GM12892 (cell line): ENCODE measurements around the gene DDX10.

Experiments used
- DNase-seq: peaks from one replicate; pipeline ENCODE4 v3.0.0; 2011; ENCODE audit not compliant: insufficient read length
- FAIRE-seq: peaks from 2 replicates; lab custom pipeline; 2011; peaks lifted over from hg19 to GRCh38; lab: Jason Lieb, UNC
- POLR2A ChIP-seq: IDR thresholded peaks from 2 replicates; pipeline ENCODE4 v1.6.1; 2011; ENCODE audit warnings: low read depth, low read length, control low read depth
- POLR2AphosphoS5 ChIP-seq: IDR thresholded peaks from 2 replicates; pipeline ENCODE4 v1.6.1; 2011; ENCODE audit warnings: low read depth, low read length, control low read depth
- TAF1 ChIP-seq: IDR thresholded peaks from 2 replicates; pipeline ENCODE4 v1.6.1; 2011; ENCODE audit warnings: low read depth, mild to moderate bottlenecking, control low read depth, low read length, borderline replicate concordance

DDX10 gene

DNA sequence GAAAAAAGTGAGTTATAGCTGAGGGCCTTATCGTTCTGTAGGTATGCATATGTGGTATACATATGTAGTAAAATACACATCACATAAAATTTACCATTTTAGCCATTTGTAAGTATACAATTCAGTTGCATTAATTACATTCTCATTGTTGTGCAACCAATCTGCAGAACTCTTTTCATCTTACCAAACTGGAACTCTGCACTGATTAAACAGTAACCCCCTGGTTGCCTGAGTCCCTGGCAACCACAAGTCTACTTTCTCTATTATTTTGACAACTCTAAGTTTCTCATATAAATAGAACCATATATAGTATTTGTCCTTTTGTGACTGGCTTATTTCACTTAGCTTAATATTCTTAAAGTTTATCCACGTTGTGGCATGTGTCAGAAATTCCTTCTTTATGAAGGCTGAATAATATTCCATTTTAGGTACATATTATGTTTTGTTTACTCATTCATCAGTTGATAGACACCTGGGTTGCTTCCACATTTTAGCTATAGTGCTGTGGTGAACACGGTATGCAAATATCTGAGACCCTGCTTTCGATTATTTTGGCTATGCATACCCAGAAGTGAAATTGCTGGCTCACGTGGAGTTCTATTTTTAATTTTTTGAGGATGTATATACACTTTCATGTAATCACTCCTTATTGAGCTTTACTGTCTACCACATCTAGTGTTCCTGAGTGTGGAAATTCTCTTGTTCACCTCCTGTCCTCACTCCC, 1.6 kb upstream of the DDX10 start:
- TF ChIP-seq POLR2AphosphoS5 (no peak), TAF1 (no peak), POLR2A (no peak)
- FAIRE-seq (peak; percentile 85), DNase-seq (no peak)

DNA sequence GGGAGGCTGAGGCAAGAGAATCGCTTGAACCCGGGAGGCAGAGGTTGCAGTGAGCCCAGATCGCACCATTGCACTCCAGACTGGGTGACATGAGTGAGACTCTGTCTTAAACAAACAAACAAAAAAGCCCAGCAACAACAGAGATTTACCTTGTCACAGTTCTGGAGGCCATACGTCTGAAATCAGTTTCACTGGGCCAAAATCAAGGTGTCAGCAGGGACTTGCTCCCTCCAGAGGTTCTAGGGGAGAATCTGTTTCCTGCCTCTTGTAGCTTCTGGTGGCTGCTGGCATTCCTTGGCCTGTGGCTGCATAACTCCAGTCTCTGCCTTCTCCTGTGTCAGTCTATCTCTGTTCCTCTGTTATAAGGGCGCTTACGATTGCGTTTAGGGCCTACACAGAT, 1.5 kb downstream of the DDX10 start:
- peak; percentile 21 for FAIRE-seq
- TF ChIP-seq POLR2AphosphoS5, result no peak
- TF ChIP-seq TAF1, result no peak
- TF ChIP-seq POLR2A, result no peak
- DNase-seq, result no peak

DNA sequence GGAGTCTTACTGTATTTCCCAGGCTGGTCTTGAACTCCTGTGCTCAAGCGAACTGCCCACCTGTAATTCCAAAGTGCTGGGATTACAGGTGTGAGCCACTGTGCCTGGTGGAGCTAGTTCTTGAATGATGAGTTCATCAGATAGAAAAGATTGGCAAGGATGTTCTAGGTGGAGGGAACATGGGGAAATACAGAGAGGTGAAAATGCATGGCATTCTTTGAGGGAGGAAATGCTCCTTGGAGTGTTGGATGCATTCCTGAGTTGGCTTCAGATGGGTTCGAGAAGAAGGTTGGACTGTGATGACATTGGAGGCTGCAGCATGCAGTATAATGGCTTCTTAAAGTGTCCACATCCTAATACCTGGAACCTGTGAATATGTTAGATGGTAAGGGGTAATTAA, 4.4 kb downstream of the DDX10 start:
- TF ChIP-seq POLR2AphosphoS5, result no peak
- TF ChIP-seq POLR2A, result no peak
- no peak for TF ChIP-seq TAF1
- DNase-seq (no peak), FAIRE-seq (no peak)

DNA sequence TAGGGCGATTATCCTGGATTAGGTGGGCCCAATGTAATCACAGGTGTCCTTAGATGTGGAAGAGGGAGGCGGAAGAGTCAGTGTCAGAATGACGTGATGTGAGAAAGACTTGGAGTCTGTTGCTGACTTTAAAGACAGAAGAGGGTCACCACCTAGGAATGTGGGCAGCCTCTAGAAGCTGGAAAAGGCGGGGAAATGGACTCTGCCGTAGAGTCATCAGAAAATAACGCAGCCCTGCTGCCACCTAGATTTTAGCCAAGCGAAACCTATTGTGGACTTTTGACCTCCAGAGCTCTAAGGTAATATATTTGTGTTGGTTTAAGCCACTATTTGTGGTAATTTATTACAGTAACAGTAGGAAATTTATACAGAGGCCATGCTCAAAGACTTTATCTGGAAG, 4.8 kb downstream of the DDX10 start:
- FAIRE-seq (no peak), DNase-seq (no peak)
- no peak for TF ChIP-seq TAF1
- no peak for TF ChIP-seq POLR2AphosphoS5
- TF ChIP-seq POLR2A, result no peak

DNA sequence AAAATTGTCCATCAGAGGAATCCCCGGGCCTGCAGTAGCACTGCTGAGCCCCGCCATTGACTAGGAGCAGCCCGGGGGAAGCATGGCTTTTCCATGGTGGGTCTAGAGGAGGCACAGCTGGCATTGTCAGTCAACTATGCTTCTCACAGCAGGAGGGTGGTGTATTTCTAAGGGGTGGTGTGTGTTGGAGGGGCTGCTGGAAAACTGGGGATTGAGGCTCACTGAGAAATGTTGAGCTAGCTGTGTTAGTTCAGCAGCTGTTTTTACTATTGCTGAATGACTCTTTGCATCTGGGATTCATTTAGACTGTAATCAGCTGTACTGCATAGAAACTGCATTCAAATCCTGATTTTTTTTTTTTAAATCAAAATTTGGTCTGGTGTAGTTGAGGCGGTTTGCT, 5.6 kb downstream of the DDX10 start:
- TF ChIP-seq POLR2AphosphoS5 (no peak), POLR2A (no peak), TAF1 (no peak)
- DNase-seq, result no peak
- FAIRE-seq, result no peak

DNA sequence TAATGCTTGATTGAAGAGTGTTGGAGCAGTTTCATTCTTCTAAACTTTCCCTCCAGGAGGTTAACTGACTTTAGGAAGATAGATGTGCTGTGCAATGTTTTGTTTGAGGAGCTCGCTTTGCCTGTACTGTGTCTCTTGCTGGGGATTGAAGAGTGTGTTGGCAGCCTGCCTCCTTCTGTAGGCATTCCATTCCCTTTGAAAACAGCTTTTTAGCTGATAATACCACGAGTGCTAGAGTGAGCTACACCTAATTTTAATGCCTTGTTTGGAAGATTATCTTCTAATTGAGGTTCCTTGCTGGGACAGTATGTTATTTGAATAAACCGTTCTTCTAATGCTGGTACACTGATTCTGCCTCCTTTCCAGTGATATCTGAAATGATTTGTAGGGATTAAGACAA, 7.2 kb downstream of the DDX10 start:
- FAIRE-seq (peak; percentile 33), DNase-seq (no peak)
- TF ChIP-seq POLR2AphosphoS5, result no peak
- TF ChIP-seq TAF1, result no peak

DNA sequence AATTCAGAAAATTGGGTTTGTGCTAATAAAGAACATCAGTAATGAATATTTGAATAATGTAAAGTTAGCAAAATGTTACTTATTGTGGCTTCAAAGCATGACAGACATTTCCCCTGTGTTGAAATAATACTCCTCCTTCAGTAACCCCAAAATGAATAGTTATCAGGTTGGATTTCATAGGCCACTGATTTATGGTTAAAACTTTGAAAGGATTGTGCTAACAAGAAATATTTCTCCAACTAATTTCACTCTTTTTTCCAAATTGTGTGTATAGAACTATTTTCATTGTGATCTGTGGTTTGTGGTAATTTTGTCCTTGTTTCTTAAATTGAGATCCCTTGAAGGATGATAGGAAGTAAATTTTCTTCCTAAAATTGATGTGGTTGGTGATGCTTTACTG, 7.9 kb downstream of the DDX10 start:
- FAIRE-seq (no peak), DNase-seq (no peak)
- TF ChIP-seq POLR2A (no peak), POLR2AphosphoS5 (no peak), TAF1 (no peak)

DNA sequence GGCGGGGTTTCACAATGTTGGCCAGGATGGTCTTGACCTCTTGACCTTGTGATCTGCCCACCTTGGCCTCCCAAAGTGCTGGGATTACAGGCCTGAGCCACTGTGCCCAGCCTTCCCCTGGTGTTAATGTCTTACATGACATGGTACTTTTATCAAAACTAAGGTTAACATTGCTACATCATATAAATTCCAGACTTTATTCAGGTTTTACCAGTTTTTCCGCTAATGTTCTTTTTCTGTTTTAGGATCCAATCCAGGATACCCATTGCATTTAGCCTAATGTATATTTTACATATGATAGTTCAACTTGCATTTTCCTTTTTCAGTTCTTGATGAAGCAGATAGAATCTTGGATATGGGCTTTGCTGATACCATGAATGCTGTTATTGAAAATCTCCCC, 14.2 kb downstream of the DDX10 start:
- FAIRE-seq (peak; percentile 38), DNase-seq (no peak)
- TF ChIP-seq TAF1, result no peak
- no peak for TF ChIP-seq POLR2A
- TF ChIP-seq POLR2AphosphoS5, result no peak

DNA sequence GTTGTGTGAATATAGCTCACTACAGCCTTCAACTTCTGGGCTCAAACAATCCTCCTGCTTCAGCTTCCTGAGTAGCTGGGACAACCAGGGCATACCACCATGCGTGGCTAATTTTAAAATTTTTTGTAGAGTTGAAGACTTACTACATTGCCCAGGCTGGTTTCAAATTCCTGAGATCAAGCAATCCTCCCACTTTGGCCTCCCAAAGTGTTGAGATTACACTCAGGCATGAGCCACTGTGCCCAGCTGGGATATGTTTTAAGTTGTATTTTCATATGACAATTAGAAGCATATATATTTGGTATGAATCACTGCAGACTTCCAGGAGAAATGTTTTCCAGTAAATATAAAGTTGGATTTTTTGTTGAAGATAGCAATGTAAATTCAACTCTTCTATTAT, 15.4 kb downstream of the DDX10 start:
- no peak for TF ChIP-seq POLR2A
- no peak for TF ChIP-seq POLR2AphosphoS5
- TF ChIP-seq TAF1, result no peak
- DNase-seq, result no peak
- FAIRE-seq, result no peak

DNA sequence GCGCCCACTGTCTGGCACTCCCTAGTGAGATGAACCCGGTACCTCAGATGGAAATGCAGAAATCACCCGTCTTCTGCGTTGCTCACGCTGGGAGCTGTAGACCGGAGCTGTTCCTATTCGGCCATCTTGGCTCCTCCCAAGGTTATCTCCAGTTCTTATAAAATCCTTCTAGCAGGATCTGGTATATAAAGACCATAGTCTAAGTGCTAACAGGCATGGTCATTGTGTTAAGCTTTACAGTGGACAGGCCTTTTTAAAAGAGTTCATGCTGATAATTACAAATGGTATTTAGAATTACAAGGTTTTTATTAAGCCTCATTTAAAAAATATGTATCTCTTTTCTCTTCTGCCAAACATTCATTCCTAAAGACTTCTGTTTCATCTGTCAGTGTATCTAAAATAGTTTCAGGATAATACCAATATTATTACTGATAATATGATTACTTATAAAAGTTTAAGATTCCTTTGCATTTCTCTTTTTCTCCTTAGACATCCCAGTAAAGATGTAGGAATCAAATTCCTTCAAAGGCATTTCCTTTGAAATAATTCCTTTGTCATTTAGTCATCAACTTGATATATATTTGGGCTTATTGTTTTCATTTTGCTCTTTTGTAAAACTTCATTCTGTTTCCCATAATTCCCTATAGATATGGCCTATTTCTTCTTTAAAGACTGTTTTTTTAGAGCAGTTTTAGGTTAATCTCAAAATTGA, 20.7 kb downstream of the DDX10 start:
- DNase-seq (no peak), FAIRE-seq (no peak)
- TF ChIP-seq POLR2AphosphoS5, result no peak
- TF ChIP-seq TAF1, result no peak
- no peak for TF ChIP-seq POLR2A

DNA sequence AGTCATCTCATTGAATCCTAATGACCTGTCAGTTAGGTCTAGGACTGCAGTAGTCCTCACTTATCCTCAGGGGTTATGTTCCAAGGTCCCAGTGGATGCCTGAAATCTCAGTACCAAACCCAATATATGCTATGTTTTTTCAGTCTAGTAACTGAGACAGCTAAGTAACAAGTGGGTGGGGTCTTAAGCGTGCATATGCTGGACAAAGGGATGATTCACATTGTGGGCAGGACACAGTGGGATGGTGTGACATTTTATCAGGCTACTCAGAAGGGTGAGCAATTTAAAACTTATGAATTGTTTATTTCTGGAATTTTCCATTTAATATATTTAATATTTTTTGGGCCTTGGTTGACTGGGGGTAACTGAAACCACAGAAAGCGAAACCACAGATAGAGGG, 29.0 kb downstream of the DDX10 start:
- DNase-seq (no peak), FAIRE-seq (peak; percentile 53)
- no peak for TF ChIP-seq POLR2AphosphoS5
- no peak for TF ChIP-seq TAF1
- TF ChIP-seq POLR2A, result no peak

DNA sequence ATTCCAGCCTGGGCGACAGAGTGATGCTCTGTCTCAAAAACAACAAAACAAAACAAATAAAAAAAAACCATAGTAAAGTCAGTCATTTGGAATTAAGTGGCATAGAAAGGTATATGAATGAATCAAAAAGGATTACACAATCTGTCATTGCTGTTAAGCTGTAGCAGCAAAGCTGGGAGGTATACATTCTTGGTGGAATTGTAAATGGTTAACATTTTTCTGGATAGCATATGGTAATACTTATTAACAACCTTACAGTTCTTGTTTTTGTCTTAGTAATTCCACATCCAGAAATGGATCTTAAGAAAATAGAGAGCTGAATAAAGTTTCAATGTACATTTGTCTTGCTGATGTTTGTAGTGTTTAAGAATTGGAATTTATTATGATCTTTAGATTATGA, 30.0 kb downstream of the DDX10 start:
- DNase-seq (no peak), FAIRE-seq (no peak)
- TF ChIP-seq POLR2AphosphoS5 (no peak), POLR2A (no peak), TAF1 (no peak)
